LoVo (cell line): ENCODE measurements around the gene PNMA6E.

Source experiments
- DNase-seq: peaks from one replicate; pipeline ENCODE4 v3.0.0-alpha.2; 2016; ENCODE audit warnings: low spot score

PNMA6E gene

DNA sequence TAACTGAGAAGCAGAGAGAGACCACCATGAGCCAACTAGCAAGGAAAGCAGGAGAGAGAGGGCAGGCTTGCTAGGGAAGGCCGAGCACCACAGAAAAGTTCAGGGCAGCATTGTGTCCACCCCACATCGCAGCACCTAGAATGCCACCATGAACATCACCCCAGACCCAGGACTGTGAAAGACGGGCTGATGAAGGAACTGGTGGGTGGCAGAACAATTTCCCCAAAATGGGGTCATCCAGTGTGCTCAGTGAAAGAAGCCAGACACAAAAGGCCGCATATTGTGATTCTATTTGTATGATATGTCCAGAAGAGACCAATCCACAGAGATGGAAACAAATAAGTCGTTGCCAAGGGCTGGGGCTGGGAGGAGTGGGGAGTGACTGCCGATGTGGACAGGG is 16.8 kb downstream of the PNMA6E start:
- DNase-seq = no peak

DNA sequence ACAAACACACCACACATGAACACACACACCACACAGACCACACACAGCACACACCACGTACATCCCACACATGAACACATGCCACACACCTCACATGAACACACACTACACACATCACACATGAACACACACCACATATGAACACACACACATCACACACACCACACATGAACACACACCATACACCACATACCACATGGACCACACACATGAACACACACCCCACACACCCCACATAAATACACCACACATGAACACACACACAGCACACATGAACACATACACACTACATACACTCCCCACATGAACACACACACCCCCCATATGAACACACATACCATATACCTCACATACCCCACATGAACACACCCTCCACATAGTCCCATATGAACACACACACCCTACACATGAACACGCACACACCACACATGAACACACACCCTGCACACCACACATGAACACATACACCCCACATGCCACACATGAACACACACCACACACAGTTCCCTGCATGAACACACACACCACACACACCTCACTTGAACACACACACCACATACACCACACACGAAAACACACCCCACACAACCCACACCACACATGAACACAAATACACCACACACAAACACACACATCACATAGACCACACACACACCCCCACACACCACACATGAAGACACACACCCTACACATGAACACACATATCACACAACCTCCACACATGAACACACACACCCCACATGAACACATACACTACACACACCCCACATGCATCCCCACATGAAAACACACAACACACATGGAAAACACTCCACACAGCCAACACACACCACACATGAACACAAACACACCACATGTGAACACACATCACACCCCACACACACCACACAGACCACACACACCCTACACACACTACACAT is 18.3 kb downstream of the PNMA6E start:
- no peak for DNase-seq

DNA sequence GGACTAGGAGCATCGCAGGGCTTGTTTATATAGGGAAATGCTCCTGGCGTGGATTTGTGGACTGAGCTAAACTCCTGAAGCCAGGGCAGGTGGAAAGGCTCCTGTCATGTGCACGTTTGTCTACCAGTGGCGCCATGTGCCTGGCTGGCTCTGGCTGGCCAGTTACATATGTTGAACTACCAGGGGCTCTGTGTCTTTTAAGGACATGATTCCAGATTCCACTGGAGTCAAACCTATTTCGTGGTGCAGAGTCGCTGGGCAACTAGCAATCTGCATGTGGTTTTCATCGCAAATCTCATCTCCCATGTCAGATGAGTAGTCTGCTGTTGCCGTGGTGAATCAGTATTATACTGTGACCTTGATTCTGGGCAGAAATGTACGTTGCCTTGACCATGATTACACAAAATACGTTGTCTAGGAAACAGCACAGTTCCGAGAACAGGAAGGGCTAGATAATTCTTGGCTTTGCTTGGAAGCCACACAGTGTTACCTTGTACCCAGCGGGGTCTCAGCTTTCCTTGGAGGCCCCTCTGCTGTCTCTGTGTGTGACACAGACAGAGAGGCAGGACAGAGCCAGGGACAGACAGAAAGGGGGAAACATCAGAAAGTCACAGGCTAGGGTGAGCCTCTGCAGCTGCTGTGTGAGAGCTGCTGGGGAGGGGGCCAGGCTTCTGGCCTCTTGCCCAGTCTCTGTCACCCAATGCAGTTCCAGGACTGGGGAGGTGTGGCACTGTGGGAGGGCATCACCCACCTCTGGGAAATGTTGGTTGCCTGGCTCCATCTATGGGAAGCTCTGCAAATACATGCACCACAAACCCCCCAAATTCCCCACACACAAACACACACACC is 19.2 kb downstream of the PNMA6E start:
- no peak for DNase-seq

DNA sequence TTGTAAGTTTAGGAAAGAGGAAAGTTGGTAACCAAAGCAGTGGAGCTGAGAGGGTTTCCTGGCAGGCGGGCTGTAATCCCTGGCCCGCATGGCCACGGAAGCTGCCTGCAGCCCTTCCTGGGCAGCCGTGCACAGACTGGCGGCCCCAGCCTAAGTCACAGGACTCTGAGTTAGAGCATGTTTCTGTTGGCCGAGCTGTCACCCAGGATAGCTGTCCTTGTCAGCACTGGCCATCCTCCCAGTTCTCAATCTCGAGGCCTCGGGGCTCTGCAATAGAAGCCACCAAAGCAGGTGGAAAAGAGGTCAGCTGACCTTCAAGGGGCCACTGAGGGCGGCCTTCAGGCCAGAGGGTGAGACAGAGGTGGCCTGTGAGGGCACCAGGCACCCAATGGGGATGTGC is 20.5 kb downstream of the PNMA6E start:
- DNase-seq = no peak

DNA sequence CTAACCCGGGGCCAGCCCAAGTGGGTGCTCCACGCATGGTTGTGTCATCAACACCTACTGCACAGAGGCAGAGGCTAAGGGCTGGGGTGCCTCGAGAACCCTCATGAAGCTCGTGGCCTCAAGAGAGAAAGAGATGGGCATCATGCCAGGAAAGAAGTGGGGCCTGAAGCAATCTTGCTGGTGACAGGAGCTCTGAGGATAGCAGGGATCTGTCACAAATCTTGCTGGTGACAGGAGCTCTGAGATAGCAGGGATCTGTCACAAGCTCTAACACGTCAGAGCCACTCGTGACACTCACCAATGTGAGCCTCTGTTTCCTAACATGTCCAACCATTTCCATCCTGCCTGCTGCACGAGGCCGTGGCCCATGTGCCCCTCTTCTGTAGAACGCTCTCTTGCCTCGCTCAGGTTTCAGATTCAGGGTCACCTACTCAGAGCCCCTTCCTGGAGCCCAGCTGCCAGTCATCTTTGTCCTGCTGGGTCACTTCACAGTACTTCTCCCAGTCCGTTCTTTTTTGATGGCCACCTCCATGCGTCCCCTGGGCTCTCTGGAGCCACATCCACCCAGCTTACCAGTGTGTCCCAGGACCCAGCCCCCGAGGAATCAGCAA is 21.1 kb downstream of the PNMA6E start:
- DNase-seq = no peak

DNA sequence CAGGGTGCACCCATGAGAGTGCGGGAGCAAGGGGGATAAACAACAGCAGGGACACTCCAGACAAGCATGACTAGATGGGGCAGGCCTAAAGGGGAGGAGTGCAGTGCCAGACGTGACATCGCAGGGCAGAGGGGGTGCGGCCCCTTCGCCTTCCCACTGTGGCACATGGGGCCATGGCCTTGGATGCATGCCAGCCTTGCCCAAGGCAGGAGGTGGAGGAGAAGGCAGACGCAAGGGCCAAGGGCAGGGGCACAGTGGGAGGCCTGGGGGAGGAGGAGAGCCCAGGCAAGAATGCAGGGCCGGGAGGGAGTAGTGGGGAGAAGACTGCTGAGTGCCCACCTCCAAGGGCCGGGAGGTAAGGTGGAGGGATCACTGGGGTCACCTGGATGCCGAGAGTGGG is 21.6 kb downstream of the PNMA6E start:
- no peak for DNase-seq

DNA sequence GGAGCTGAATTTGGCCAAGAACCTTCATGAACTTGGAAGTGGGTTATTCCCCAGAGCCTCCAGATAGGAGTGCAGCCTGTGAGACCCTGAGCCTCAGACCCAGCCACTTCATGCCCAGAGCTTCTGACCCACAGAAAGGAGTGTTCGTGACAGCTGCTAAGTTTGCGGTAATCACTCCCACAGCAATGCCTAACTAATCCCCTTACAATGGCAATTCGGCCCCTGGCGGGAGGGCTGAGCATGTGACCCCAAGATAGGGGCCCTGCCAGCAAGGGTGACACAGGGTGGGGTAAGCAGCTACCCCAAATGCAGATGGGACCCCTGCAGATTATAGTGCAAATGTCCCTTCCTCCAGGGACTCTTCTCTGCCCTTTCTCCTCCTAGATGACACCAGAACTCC is 22.5 kb downstream of the PNMA6E start:
- DNase-seq = no peak

DNA sequence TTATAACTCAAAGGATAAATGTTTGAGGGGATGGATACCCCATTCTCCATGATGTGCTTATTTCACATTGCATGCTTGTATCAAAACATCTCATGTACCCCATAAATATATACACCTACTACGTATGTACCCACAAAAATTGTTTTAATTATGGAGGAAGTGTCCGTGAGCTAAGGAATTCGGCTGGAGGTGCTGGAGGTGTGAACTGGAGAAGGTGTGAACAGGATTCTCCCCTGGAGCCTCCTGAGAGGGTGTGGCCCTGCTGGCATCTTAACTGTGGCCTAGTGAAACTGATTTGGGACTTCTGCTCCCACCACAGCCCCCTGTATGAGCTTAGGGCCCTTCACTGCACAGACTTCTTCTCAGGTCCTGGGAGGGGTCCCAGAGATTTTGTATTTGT is 23.4 kb downstream of the PNMA6E start:
- no peak for DNase-seq

DNA sequence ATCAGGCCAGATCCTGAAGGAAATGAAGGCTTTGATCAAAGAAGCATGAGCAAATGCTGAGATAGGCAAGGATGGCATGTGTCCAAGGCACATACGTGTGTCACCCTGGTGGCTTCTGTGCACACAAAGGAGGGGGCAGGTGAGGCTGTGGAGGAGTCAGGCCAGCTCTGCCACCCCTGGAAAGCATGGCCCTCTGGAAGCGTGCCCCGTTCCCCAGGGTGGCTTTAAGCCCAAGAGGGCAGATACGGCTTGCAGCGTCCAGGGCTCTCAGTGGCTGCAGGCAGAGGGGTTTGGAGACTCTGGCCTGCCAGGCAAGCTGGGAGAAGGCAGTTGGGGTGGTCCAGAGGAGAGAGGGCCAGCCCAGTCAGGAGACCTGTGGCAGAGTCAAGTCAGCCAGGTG is 25.6 kb downstream of the PNMA6E start:
- no peak for DNase-seq

DNA sequence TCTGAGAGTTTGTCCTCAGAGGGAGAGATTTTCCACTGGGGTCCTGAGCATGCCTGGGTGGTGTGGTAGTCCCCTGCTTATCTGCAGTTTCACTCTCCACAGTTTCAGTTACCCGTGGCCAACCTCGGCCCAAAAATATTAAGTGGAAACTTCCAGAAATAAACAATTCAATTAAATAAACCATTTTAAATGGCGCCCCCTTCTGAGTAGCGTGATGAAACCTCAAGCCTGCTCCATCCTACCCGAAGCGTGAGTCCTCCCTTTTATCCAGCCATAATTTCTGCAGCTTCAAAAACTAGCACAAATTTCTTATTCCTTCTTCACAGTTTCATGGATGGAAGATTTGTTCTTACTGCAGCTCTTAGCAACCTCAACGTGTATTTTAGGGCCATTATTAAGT is 26.7 kb downstream of the PNMA6E start:
- no peak for DNase-seq

DNA sequence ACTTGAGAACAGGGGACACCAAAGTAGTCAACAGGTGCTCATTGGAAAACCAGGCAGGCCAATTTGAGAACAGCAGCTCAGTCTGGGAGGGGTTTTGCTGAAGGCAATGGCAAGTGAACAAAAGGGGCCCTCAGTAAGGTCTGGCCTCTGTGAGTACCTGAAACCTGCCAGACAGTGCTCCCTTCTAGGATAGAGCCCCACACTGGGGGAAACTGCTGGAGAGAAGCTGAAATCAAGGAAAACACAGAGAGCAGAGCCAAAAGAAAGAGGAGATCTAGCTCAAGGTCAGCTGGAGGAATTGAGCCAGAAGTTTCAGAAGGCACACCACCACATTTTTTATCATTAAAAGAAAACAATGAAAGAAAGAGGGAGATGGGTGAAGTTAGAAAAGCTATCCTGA is 28.2 kb downstream of the PNMA6E start:
- no peak for DNase-seq

DNA sequence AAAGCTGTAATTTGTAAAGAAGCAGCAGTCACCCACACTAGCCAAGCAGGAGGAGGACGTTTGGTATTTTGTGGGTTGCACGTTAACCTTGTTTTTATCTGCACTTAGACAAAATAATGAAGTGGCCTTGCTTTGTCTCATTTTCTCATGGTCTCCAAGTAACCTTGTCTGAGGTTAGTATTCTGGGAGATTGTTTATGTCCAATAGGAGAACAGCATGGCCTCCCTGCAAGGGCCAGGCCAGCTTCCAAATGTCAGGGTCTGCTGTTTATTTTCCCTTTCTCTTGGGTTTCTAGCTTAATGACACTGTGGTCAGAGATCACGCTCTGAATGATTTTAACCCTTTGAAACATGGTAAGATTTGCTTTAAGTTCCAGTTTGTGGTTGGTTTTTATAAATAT is 29.9 kb downstream of the PNMA6E start:
- DNase-seq = no peak

DNA sequence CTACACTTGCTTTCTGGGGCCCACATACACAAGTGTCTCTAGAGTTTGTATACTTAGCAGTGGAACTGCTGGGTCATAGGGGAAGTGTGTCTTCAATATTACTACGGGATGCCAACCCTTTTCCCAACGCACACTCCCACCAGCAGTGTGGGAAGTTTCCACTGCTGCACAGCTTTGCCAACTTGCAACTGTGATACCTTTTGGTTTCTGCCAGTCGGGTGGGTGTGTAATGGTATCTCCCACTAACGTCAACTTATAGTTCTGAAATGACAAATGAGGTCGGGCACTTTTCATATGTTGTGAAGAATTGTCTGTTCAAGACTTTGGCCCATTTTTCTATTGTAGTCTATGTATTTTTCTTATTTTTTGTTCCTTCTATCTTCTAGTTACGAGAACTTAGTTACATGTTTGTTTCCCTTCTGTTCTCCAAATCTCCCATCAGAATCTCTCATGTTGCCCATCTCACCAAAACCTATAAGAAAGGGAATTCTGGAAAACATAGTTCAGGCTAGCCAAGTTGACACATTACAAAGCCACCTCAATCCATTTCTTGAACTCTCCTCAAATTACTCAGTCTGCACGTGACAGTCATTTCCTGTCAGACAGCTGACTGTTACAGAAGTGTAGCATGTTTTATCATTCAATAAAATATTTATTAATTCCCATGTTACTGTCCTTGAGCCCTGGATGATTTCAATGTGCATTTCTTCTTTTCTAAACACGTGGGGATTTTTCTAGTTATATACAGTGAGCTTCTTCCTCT is 30.7 kb downstream of the PNMA6E start:
- DNase-seq = no peak

DNA sequence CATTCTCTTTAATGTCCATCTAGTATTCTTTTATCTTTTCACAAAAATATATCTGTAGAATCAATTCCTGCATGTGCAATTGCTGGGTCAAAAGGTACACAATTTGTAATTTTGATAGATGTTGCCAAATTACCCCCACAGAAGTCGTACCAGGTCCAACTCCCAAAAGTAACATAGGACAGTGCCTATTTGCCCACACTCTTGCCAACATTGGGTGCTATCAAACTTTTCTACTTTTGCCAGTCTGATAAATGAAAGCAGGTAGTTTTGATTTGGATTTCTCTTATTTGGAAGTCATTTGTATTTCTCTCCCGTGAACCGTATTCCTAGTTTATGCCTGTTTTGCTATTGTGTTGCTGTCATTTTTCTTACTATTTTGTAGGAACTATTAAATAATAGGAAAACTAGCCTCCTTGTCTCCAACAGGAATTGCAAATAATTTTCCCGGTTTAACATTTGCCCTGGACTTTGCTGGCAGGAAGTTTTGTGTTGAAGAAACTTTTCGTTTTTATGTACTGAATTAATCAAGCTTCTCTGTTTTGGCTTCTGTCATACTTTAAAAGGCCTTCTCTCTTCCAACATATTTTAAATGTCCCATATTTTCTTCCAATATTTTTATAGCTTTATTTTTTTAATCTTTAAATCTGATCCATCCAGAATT is 34.1 kb downstream of the PNMA6E start:
- DNase-seq = no peak

DNA sequence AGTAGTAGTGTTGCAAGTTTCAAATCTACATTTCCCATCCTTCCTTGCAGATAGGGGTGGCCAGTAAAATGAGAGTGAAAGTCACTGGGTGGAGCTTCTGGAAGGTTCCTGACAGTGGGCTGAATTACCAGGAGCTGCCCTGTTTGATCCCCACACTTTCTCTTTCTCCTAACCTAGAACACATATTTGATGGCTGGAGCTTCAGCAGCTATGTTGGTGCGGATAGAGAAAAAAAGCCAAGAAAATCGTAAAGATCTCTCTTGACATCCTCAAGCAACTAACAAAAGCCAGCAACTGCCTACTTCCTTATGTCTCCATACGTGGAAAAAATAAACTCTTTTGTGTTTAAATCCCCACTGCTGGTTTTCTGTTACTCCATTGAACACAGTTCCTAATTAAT is 35.0 kb downstream of the PNMA6E start:
- DNase-seq = no peak

DNA sequence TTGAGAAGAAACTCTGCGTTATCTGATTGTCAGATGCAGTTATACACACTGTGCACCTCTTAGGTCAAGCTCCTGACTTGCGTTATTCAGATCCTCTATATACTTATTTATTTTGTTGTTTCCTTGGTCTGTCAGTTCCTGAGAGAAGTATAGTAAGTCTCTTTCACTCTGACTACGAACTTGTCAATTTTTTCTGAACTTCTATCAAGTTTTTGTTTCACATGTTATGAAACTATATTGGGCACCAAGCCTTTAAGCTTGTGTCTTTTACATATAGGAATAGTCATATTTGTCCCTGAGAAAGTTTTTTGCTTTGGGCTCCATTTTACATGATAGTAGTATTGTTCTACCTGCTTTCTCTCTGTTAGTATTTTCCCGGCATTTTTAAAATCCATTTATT is 35.5 kb downstream of the PNMA6E start:
- DNase-seq = no peak

DNA sequence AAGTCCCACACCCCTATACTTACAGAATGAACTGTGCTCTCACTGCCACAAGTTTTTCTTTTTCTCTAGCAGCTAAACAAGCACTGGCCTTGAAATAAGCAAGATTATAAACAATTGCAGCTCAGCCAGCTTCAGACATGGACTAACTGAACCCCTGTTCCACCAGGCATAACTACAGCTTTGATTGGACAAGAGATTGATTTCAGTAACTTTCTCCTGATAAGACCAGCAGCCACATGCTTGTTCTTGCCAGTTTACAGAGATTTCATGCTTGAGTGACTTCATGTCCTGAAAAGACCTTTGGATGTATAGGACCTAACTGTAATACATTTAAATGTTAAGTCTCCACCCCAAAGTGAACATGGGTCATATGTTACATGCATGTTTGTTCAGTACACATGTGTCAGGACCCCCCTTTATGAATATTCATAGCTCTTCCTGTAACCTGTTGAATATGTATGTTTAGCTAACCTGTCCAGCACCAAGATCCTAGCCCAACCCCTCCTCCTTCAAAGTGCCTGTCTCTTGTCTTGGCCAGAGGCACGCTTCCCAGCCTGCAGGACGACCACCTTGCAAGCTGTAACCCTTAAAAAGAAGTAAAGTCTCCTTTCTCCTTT is 39.3 kb downstream of the PNMA6E start:
- no peak for DNase-seq

DNA sequence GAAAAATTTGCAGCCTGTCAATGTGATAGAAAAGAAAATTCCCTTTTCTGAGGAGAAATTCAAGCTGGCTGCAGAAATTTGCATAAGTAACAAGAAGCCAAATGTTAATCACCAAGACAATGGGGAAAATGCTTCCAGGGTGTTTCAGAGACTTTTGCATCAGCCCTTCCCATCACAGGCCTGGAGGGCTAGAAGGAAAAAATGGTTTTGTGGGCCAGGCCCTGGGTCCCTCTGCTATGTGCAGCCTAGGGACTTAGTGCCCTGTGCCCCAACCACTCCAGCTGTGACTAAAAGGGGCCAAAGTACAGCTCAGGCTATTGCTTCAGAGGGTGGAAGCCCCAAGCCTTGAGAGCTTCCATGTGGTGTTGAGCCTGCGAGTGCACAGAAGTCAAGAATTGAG is 43.3 kb downstream of the PNMA6E start:
- no peak for DNase-seq

DNA sequence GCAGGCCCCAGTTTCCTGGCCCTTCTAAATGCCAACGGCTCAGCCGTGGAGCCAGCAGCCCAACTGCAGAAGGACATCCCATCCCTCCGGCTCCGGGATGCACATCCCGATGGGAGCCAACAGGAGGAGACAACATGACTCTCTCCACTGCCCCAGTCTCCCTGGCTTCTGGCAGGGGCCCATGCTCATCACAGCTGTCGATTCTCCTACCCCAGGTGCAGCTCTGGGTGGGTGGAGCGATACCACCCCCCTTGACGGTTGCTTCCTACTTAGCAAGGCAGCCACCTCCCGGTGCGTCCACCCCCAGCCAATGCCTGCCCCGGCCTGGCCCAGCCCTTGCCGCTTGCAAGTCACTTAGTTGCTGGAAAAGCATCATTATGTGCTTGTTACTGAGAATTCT is 47.7 kb downstream of the PNMA6E start:
- no peak for DNase-seq

DNA sequence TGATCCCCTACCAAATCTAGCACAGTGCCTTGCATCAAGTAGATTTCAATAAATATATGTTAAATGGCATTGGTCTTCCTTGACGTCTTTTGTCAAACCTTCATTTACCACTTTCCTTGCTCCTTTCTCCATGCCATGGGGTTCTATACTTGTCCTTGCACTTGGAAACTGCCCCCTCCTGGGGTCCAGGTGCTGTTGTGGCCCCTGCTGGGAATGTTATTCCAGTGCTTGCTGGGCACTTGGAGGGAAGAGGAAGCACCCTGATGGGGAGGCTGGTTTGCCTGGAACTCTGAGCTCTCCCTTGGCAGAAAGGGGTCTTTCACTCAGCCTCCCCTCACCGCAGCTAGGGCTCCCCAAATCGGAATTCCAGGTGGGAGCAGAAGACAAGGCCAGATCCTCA is 48.3 kb downstream of the PNMA6E start:
- no peak for DNase-seq

DNA sequence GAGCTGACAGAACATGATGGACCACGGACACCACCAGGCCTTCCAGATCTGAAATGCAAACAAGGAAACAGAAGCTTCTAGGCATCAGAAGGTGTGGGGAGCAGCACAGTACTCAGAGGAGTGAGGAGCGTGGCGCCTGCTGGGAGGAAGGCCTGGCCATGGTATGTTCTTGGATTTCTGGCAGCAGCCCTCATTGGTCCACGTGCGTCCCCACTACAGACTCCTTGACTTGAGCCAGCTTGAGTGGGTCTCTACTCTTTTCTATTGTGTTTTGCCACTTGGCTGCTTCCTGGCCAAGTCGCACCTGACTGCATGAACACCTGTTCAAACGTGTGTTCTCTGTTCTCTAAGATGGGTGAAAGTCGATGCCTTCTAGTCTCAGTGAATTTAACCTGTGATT is 49.2 kb downstream of the PNMA6E start:
- no peak for DNase-seq
